CD4-positive, alpha-beta T cell treated with Interleukin-4 for 1 hour (primary cell): ENCODE measurements around the gene JRKL.

ENCODE experiments used
- DNase-seq, 2 donors: peaks; one replicate each; pipeline ENCODE4 v3.0.0-alpha.2; 2020 to 2022

Gene JRKL

DNA sequence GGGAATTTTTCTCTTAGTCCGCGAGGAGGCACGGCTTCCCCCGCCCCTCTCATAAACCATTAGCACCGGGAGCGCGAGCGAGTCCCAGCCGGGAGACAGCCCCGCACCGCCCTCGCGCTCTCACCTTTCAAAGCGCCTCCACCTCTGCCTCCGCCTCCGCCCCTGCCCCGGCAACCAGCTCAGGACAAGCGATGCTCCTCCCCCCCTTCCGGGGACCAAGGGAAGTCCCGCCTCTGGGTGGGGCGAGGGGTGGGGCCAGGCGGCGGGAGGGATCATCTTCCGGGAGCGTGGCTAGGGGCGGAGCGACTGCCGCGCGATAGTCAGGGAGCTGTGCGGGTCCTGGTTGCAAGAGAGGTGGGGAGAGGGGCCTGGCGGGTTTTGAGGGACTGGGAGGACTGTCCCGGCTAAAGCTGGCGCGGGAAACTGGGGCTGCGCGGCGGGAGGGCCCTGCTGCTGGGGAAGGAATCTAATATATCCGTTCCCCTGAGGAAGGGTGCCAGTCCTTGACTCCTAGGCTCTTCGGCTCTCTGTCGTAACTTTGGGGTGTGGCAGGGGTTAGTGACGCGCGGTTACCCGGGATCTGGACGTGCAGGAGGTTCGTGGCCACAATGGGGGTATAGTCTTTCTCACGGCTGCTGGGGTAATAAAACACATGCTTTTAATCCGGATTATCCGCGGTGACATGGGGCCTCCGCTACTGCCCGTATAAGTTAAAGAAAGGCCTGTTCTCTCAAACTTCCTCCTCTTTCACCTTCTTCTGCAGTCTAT lies at the start of gene JRKL, which contains the start of gene CCDC82:
TSS of gene JRKL (plus strand) at position 294 of the 768 bp plus-strand sequence. CDS start 637 bp downstream, outside the sequence.
TSS of gene CCDC82 (minus strand) at position 193 of the 768 bp plus-strand sequence. CDS start 5,165 bp downstream, outside the sequence.
- peak; percentile 95 to 98 for DNase-seq

DNA sequence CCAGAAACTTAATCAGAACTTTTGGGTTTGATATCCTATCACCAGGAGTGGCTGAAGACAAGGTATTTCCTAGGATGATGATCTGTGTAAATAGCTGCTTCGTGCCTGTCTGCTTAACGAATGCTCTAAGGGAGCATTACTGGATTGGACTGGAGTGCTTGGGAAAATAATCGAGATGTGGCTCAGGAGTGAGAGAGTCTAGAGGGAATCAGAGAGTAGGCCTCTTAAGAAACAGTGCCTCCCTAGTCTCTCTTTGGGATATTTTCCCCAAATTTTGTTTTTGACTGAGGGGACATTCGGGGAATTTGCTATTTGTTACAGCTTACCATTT lies 49.3 kb upstream of the JRKL start:
- no peak for DNase-seq

DNA sequence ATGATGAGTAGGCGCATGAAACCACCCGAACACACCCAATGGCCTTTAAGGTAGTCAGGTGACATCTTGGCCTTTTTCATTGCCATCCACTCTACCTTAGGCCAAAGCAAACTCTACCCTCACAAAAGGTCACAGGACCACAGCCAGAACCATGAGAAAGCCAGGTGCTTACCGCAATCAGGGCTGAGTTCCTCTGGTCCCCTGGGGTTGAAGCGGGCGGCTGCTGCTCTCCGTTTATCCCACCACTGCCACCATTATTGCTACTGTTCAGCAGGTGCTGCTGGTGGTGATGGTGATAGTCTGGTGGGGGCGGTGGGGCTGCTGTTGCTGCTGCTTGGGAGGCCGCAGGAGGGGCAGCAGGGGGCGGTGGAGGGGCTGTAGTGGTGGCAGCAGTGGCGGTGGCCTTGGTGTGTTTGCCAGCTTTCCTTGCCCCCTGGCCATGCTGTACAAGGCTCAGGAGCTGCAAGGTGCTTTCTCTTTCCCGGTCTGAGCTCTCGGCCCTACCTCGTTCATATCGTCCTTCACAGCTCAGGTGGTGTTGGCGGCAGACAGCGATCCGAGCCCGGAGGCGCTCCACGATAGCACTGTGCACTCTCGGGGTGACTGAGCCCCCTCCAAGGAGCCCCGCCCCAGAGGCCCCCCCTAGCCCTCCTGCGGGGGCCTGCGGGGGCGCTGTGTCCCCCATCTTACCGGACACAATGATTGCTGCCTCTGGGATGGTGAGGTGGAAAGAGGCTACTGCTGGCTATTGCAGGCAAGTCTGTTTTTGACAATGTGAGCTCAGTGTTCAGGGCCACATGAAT lies 48.4 kb upstream of the JRKL start:
- DNase-seq, result peak; percentile 71 to 78

DNA sequence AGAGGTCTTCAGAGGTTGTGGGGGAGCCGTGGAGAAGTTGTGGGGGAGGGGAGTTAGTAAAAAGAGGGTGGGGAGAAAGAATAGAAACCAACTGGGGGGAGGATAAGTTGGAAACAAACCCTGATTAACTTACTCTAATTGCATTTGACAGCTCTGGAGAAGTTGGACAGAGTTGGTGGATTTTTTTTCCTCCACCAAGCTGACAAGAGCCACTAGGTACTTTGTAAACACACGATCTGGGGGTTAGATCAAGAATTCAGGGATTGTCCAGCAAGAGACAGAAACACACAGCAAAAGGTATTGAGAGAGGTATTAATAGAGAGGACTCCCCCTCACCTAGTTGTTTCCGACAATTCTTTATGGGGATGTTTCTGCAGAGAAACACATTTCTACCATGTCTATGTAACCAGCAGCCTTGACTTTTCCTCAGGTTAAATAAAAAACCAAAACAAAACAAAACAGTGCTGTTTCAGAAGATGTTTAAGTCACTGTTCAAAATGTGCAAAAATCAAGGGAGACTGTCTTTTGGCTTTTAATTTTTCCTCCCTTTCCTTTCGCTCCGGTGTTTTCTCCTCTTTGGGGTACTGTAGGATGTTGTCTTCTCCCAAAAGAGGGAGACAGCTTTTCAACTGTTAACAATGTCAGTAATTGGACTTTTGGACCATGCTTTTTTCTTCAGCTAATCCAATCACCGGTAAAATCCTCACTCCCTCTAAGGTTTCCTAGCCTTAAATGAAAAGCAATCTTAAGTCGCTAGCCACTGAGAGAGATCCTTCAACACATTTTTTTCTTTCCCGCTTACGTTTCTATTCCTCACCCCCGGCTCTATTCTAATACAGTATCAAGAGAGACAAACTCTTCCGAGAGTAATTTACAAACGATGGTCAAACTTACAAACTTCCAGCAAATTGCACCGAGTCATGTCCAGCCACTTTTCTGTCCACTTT lies 47.5 kb upstream of the JRKL start:
- peak in 1 of 2 donors; percentile 23 for DNase-seq

DNA sequence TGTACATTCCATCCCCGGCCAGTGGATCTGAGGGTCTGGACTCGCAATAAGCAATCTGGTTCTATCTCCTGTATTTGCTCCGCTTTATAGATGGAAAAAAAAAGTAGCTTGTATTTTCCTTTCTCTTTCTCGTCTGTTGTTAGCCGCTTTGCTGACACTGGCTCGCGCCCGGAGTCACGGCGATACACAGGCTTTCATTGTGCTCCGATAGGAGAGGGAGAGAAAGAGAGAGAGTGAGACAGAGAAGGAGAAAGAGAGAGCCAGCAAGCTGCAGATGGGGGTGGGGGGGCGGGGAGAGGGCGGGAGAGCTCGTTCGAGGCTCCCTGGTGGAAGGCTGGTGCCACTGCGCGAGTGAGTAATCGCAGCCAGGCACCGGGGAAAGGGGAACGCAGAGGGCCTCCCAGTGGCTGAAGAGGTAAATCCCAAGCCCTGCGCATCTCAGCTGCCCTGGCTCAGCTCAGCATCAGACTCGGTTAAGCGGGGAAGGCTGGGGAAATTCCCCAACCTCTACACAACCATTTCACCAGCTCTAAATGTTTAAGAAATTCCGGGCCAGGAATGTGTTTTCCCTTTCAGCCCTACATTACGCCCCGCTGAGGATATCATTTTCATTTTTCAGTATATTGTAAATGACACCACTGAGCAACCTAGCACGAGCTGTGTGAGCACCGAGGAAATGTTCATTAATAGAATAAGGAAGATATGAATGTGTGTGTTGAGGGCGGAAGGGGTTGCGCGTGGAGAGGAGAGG lies 46.7 kb upstream of the JRKL start, which contains the start of gene MAML2:
TSS of gene MAML2 (minus strand) at position 235 of the 751 bp plus-strand sequence. CDS start 1,300 bp downstream, outside the sequence.
- DNase-seq, result peak; percentile 93

DNA sequence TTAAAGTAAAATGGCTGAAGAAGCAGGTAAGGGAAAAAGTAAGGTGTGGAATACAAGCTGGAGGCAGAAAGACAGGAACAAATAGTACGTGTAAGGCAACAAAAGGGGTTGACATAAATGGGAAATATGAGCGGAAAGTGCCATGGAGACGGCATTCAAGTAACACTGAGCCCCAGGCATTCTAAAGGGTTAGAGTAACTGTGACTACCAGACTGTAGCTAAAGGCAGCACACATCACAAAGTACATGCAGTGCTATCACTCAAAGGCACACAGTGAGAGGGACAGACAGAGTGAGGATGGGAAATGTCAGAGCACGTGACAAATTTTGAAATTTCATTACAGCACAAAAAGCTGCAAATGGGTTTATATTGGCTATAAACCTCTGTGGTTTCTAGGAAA lies 33.0 kb upstream of the JRKL start:
- no peak for DNase-seq

DNA sequence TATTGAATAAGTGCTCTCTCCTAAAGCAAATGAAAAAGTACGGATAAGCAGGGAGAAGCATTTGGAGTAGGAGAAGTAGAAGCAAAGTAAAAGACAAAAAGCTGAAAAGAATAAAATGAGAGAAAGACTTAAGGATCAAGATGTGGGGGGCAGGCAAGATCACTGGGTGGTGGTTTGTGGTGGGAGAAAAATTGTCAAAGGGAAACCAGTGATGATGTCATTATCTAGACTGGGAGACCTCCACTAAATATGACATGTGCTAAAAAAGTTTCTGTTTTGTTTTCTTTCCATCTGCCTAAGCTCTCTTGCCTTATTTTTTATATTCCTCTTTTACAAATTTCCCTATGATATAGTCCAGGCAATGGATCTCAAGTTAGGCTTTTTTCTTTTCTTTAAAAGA lies 32.0 kb upstream of the JRKL start:
- DNase-seq, result no peak

DNA sequence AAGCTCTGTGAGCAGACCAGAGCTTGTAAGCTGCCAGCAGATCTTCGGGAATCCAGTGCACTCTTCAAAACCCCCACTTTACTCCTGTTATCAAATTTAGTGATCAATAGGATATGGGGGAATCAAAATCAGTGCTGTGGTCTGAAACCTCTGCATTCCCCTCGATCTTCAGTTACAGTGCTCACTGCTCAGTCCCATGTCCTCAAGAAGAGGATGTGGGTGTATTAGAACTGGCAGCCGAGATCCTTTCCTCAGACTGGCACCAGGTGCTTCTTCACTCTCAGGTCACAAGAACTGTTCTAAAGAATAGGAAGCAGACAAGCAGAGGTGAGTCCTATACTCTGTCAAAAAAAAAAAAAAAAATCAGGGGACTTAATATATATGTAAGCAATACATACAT lies 31.5 kb upstream of the JRKL start:
- no peak for DNase-seq

DNA sequence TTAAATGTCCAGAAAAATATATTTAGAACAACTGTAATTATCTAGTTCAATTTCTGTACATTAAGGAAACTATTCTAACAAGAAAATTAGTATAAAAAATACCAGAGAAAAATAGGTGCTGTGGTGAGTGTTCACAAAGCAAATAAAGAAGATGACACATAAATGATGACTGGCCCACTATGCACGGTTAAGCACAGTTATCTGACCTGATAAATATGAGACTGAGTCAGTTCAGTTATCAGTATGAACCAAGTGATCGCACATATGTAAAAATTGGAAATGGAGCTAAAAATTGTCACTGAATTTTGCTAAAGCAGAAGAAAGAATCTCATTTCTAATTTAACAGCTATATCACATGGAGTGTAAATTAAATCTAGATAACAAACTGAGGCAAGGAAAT lies 28.0 kb upstream of the JRKL start:
- no peak for DNase-seq

DNA sequence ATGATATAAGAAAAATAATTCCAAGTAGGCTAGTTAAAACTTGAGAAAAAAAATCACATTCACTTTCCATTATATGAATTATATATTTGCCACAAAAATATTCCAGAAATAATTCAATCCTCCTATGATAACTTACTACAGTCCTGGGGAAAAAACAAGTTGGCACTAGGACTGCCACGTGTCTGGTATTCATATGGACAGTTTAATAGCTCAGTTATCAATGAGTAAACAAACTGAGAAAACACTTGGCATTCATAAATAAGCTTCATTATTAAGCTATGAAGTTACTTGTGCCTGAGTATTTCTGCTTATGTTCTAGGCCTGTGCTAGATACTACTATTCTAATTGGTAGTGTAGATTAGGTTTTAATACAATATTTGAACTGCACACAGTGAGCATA lies 24.3 kb upstream of the JRKL start:
- DNase-seq, result no peak

DNA sequence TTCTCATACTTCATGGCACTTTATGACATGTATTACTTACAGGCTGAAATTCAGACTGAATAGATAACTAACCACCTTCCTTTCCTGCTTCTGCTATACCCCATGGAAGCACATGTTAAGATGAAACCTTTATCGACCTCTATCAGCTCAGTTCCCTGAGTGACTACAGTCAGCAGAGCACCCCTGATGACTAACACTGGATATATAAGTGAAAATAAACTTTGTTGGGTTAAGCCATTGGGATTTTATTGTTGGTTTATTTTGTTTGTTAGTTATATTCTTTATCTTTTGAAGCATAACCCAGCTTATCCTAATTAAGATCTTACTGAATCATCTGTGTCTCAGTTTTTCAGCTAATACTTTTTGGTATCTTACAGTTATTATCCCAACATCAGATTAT lies 23.8 kb upstream of the JRKL start:
- DNase-seq, result no peak

DNA sequence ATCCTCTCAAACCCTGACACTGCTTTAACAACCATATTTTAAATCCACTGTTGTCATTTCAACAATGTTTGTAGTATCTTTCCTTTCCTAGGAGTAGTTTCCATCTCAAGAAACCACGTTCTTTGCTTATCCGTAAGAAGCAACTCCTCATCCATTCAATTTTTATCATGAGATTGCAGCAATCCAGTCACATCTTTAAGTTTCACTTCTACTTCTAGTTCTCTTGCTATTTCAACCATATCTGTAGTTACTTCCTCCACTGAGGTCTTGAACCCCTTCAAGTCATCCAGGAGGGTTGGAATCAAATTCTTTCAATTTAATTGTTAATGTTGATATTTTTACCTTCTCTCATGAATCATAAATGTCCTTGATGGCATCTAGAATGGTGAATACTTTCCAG lies 22.5 kb upstream of the JRKL start:
- no peak for DNase-seq

DNA sequence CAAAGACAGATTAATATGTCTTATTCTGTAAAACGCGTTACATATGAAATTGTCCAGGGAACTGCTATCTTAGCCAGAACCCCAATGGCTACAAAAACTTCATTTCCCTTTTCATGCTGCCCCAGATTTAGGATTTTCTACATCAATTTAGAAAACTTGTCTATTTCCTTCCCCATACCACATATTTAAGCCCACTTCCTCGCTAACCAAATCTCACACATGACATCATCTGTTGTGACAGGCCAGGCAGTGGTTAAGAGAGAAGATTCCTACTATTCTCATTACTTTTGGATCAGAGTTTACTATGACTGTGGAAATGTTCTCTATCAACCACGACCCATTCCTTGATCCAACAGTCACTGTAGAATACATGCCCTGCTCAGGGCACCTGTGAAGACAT lies 16.0 kb upstream of the JRKL start:
- no peak for DNase-seq

DNA sequence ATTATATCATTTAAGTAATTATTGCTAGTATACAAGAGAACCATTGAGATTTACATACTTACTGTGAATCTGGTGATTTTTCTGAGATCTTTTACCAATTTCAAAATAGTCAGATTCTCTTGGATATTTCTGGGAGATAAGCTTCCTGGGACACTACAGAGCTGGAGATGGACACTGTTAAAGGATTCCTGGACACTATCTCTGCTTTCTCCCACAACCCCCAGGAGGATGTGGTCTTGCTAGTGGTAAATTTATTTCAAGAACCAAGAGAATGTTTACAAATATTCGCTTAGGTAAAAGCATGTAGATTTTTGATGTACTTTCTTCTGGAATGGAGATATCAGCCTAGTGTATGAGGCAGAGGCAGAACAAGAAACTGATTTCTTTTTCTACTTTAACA lies 13.0 kb upstream of the JRKL start:
- DNase-seq, result no peak

DNA sequence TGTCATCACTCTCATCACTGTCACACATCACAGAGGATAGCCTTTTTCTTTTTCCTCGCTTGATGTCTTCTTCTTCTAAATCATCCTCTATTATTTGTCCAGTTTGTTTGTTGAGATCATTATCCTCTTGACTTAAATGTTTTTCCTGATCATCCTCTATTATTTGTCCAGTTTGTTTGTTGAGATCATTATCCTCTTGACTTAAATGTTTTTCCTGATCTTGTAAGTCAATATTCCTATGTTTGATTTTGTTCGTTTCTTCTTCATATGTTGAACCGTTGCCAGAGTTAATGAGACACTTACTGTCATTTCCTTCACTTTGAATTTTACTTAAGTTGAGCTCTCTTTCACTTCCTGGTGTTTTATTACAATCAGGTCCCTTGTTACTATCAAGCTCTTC lies 5.7 kb upstream of the JRKL start:
- no peak for DNase-seq

DNA sequence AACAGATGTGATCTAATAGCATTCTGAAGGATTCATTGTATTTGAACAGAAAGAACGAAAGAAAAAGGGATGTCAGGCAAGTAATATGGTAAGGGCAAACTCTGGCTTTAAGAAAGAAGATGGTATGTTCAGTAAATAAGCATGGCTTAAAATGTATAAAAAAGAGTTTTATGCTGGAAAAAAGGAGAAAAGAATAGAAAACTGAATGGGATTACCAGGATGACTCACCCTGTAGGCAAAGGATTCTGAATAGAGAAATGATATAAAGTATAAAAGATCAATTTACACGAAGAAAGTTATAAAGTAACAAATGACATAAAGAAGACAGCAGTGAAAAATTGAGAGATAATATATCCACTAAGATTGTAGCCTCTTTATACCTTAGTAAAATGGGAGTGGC lies 4.6 kb upstream of the JRKL start:
- no peak for DNase-seq

DNA sequence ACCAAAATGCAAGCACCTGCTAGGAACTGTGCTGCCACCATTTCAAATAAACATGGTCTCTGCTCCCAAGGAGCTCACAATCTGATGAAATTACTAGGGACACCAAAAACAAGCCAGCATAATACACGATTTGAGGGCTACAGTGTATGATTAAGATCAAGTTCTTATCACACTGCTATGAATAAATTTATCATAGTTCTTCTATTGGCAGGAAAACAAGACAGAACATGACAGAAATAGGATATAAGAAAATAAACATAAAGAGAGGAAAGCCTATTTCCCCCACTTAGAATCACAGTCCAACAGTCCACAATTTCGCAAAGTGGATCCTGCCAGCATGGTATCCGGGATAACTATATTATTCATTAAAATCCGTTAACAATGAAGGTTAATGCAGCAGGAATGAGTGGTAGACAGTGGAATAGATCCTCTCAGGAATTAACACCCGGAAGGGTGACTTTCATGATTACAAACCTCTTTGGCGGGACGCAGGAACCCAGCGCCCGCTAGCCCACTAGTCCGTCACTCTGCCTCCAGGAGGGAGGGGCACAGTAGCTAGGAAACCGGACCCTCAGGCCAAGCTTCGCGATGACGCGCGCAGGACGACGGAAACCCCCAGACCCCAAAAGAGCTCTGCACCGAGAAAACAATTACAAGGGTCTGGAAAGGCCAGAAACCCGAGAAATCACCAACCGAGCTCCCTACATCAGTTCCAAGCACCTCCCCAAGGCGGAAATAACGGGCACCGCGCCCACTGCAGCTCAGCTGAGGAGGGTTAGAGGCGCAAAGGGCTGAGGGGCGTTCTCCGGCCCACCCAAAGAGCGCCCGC lies 708 bp upstream of the JRKL start:
- no peak for DNase-seq

DNA sequence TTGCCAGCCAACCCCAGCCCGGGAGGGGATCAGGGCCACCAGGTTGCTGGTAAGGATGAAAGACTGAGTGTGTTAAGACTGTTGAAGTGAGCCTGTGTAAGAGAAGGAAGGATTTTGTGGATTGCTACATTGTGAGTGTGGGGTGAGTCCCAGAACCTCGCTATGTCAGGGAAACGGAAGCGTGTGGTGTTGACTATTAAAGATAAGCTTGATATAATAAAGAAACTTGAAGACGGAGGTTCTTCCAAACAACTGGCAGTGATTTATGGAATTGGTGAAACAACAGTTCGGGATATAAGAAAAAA lies 627 bp downstream of the JRKL start:
- no peak for DNase-seq

DNA sequence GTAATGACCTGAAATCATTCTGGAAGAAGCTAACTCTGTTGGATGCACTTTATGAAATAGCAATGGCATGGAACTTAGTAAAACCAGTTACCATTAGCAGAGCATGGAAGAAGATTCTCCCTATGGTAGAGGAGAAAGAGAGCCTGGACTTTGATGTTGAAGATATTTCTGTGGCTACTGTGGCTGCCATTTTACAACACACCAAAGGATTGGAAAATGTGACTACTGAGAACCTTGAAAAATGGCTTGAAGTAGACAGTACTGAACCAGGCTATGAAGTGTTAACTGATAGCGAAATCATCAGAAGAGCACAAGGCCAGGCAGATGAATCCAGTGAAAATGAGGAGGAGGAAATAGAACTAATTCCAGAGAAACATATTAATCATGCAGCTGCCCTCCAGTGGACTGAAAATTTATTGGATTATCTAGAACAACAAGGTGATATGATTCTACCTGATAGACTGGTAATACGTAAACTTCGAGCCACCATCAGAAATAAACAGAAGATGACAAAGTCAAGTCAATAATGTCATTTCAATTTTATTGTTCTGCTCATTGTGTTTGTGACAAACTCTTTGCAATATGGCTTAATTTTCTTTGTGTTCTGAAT lies 2.0 kb downstream of the JRKL start:
- no peak for DNase-seq

DNA sequence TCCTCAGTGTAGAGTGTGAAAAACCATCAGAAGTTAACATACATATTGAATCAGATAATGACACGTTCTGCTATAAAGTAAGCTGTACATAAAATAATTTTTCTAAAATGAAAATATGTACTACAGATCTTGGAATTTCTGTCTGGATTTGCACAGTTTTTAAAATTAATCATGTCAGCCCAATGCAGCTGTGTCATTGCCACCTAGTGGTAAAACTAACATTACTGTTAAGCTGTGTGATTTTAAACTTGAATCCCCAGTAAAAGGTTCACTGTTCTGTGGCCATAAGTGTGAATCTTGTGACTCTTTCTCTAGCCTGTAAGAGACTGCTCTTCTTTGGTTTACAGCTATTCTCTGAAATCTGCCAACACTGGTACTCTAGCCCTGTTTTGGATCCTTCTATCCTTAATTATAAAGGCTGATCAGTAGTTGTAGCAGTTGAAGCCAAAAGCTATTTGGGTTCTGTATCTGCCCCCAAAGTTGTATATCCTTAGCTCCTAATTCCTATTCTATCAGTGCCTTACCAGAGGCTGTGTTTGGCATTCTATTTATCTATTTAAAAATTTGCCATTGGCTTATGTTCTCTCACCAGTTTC lies 4.0 kb downstream of the JRKL start:
- peak in 1 of 2 donors; percentile 58 for DNase-seq

DNA sequence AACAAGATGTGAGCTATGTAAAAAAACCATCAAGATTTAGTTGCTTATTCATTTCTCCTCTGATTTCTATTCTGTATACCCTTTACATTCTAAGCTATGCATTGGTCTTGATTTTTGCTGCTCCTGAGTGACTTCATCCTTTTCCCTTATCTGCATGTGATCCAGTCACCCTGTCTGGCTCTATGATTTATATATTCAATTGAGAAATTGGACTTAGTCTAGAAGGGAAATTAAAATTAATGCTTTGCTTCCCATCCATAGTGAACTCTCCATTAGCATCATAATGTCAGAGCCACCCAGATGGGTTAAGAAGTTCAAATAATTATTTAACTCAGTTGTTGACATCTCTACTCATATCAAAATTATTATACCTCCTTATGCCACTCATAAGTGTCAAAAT lies 5.0 kb downstream of the JRKL start:
- no peak for DNase-seq
